ENCODE results near the gene DGCR6. TPM values are rescaled to one million over a fixed set of nuclear protein-coding genes. Genes with fewer than 3 reads are reported as not detected.
"Not testable (repeated sequence)": the region's sequence is repeated elsewhere in the genome, so short reads cannot be mapped to it uniquely, and the experiment has no call there.

The DGCR6 gene
- total and polyA plus RNA-seq, 2 donors, result 1.2 to 1.3 TPM

DNA sequence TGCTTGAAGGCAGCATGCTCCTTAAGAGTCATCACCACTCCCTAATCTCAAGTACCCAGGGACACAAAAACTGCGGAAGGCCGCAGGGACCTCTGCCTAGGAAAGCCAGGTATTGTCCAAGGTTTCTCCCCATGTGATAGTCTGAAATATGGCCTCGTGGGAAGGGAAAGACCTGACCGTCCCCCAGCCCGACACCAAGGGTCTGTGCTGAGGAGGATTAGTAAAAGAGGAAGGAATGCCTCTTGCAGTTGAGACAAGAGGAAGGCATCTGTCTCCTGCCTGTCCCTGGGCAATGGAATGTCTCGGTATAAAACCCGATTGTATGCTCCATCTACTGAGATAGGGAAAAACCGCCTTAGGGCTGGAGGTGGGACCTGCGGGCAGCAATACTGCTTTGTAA lies 41.0 kb downstream of the DGCR6 start:
- H3K4me3 ChIP-seq (ENCODE audit: low read length in 2 of 2); H3K36me3 ChIP-seq (ENCODE audit: control insufficient read depth in 2 of 2, insufficient read depth in 2 of 2, low read length in 1 of 2); DNase-seq (ENCODE audit: low read depth in 6 of 9, low spot score in 9 of 9); H3K9me3 ChIP-seq (ENCODE audit: control insufficient read depth in 2 of 2, insufficient read depth in 1 of 2, low read length in 1 of 2); H3K4me1 ChIP-seq (ENCODE audit: control insufficient read depth in 2 of 2, insufficient read depth in 2 of 2, low read length in 2 of 2); H3K27ac ChIP-seq (ENCODE audit: low read depth in 1 of 2, low read length in 1 of 2): not testable (repeated sequence)
- peaks cover 0 to 14% of the 10 kb centered on the region in 2 donors for H3K27me3 ChIP-seq (ENCODE audit: control insufficient read depth in 2 of 2, insufficient read depth in 1 of 2, low read length in 1 of 2)
- 48% methylated on average over 3 of the region's 9 CpGs for WGBS

DNA sequence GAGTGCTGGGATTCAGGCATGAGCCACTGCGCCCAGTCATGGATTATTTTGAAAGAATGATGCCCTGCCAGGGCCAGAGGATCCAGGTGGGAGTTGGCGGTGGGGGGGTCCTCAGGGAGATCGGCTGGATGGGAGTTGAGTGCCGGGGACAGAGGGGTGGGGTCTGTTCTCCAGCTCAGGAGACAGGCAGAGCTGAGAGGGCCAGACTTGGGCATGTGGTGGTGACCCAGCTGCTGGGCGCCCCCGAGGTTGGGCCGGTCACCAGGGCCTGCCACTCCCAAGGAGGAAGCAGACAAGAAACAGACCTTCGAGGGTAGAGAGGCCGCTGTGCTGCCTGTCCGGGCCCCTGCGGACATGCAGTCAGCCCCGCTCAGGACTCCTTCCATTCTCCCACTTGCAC lies 41.8 kb downstream of the DGCR6 start:
- Histone ChIP-seq H3K27ac (ENCODE audit: low read depth in 1 of 2, low read length in 1 of 2) (no peak overlapping the region), H3K4me3 (ENCODE audit: low read length in 2 of 2) (no peak overlapping the region), H3K27me3 (ENCODE audit: control insufficient read depth in 2 of 2, insufficient read depth in 1 of 2, low read length in 1 of 2) (peaks cover 0 to 14% of the 10 kb centered on the region in 2 donors), H3K9me3 (ENCODE audit: control insufficient read depth in 2 of 2, insufficient read depth in 1 of 2, low read length in 1 of 2) (no peaks in the 10 kb centered on the region), H3K4me1 (ENCODE audit: control insufficient read depth in 2 of 2, insufficient read depth in 2 of 2, low read length in 2 of 2) (no peaks in the 10 kb centered on the region), H3K36me3 (ENCODE audit: control insufficient read depth in 2 of 2, insufficient read depth in 2 of 2, low read length in 1 of 2) (no peaks in the 10 kb centered on the region)
- no peak for DNase-seq (ENCODE audit: low read depth in 6 of 9, low spot score in 9 of 9)
- 84% methylated on average over 12 of the region's 12 CpGs for WGBS

DNA sequence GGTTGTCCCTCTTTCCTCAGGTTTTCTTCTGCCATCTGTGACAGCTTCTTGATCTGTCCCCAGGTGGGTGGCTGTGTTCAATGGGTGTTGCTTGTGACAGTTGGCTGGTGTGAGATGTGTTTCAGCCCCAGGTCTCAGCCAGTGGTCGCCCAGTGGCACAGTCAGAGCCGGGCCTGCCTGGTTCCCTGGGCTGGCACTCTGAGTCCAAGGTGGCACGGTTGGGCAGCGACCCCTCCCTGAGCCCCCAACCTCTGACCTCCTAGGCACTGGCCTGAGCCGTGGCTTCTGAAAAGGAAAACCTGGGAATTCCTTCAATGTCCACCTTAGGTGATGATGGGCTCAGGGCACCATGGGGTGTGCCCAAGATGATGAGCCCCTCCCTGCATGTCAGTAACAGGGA lies 44.0 kb downstream of the DGCR6 start:
- WGBS, result 94% methylated on average over 5 of the region's 5 CpGs
- DNase-seq (ENCODE audit: low read depth in 6 of 9, low spot score in 9 of 9), result no peak
- no peaks in the 10 kb centered on the region for H3K4me1 ChIP-seq (ENCODE audit: control insufficient read depth in 2 of 2, insufficient read depth in 2 of 2, low read length in 2 of 2)
- peaks cover 0 to 14% of the 10 kb centered on the region in 2 donors for H3K27me3 ChIP-seq (ENCODE audit: control insufficient read depth in 2 of 2, insufficient read depth in 1 of 2, low read length in 1 of 2)
- H3K27ac ChIP-seq (ENCODE audit: low read depth in 1 of 2, low read length in 1 of 2), result no peak overlapping the region
- H3K4me3 ChIP-seq (ENCODE audit: low read length in 2 of 2), result no peak overlapping the region
- H3K9me3 ChIP-seq (ENCODE audit: control insufficient read depth in 2 of 2, insufficient read depth in 1 of 2, low read length in 1 of 2), result no peaks in the 10 kb centered on the region
- no peaks in the 10 kb centered on the region for H3K36me3 ChIP-seq (ENCODE audit: control insufficient read depth in 2 of 2, insufficient read depth in 2 of 2, low read length in 1 of 2)

DNA sequence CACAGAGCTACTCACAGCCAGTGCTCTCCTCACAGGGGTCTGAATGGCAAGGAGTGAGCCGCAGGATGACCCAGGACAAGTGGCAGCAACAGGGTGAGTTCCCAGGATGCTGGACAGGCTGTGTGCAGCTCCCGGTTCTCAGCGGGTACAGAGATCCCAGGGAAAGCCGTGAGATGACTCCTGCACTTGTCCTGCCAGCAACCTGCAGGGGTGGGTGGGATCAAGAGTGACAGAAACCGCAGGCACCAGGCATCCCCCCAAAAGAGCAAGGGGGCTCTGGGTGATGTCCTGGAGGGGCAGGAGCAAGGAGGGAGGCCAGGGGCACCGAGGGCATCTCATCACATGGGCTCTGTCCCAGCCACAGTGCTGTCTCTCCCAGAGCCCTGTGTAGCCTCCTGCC lies 45.9 kb downstream of the DGCR6 start:
- Histone ChIP-seq H3K27me3 (ENCODE audit: control insufficient read depth in 2 of 2, insufficient read depth in 1 of 2, low read length in 1 of 2) (peaks cover 0 to 14% of the 10 kb centered on the region in 2 donors), H3K4me3 (ENCODE audit: low read length in 2 of 2) (no peak overlapping the region), H3K36me3 (ENCODE audit: control insufficient read depth in 2 of 2, insufficient read depth in 2 of 2, low read length in 1 of 2) (no peaks in the 10 kb centered on the region), H3K27ac (ENCODE audit: low read depth in 1 of 2, low read length in 1 of 2) (no peak overlapping the region), H3K9me3 (ENCODE audit: control insufficient read depth in 2 of 2, insufficient read depth in 1 of 2, low read length in 1 of 2) (no peaks in the 10 kb centered on the region), H3K4me1 (ENCODE audit: control insufficient read depth in 2 of 2, insufficient read depth in 2 of 2, low read length in 2 of 2) (no peaks in the 10 kb centered on the region)
- 91% methylated on average over 6 of the region's 6 CpGs for WGBS
- DNase-seq (ENCODE audit: low read depth in 6 of 9, low spot score in 9 of 9), result no peak

DNA sequence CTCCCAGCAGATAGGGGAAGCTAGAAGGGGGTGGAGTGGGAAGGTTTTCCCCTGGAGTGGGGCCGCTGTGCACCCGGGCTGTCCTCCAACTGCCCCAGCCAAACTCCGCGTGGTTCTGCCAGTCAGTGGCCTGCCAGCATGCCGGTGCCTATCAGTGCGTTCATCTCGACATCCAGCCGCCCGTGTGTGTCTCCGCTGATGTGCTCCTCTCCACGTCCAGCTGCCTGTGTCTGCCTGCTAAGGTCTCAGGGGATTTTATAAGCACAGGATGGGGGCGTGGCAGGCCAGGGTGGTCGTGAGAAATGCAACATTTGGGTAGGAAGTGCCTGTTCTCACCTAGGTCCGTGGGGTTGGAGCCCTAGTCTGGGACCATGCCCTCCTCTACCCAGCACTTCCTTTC lies 47.0 kb downstream of the DGCR6 start:
- not testable (repeated sequence) for H3K36me3 ChIP-seq (ENCODE audit: control insufficient read depth in 2 of 2, insufficient read depth in 2 of 2, low read length in 1 of 2); H3K4me3 ChIP-seq (ENCODE audit: low read length in 2 of 2); H3K9me3 ChIP-seq (ENCODE audit: control insufficient read depth in 2 of 2, insufficient read depth in 1 of 2, low read length in 1 of 2); H3K4me1 ChIP-seq (ENCODE audit: control insufficient read depth in 2 of 2, insufficient read depth in 2 of 2, low read length in 2 of 2); H3K27ac ChIP-seq (ENCODE audit: low read depth in 1 of 2, low read length in 1 of 2); H3K27me3 ChIP-seq (ENCODE audit: control insufficient read depth in 2 of 2, insufficient read depth in 1 of 2, low read length in 1 of 2); DNase-seq (ENCODE audit: low read depth in 6 of 9, low spot score in 9 of 9)
- WGBS, result 69% methylated on average over 14 of the region's 14 CpGs

DNA sequence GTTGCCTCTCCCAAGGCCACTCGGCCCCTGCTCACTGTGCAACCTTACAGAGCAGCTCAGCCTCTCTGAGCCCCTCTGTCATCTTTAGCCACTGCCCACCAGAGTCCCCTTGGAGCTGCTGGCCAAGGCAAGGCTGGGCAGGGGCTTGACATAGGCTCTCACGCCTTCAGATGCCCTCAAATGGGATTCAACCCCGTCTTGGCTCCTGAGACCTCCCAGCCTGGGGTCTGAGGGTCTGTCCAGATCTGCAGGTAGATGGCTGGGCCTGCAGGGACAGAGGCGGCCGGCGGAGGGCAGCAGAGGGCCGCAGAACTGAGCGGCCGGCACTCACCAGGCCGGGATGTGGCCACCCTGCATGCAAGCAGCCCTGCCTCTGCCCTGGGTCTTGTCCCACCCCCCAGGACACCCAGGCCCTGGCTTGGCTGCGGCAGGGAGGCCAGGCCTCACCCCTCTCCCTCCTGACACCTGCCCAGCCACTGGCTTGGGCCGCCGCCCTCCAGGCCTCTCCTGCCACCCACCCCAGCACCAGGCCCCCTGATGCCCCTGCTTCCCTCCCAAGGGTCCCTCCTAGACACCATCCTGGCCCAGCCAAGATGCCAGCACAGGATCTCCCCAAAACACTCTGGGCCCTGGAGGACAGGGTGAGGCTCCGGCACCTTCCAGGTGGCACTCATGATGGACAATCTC lies 48.3 kb downstream of the DGCR6 start:
- H3K4me3 ChIP-seq (ENCODE audit: low read length in 2 of 2); H3K27me3 ChIP-seq (ENCODE audit: control insufficient read depth in 2 of 2, insufficient read depth in 1 of 2, low read length in 1 of 2); H3K9me3 ChIP-seq (ENCODE audit: control insufficient read depth in 2 of 2, insufficient read depth in 1 of 2, low read length in 1 of 2); H3K27ac ChIP-seq (ENCODE audit: low read depth in 1 of 2, low read length in 1 of 2); H3K36me3 ChIP-seq (ENCODE audit: control insufficient read depth in 2 of 2, insufficient read depth in 2 of 2, low read length in 1 of 2); H3K4me1 ChIP-seq (ENCODE audit: control insufficient read depth in 2 of 2, insufficient read depth in 2 of 2, low read length in 2 of 2): not testable (repeated sequence)
- DNase-seq (ENCODE audit: low read depth in 6 of 9, low spot score in 9 of 9), result peak in 5 of 9 donors; percentile 9 to 36 (median 22)
- WGBS, result 25% methylated on average over 14 of the region's 14 CpGs

DNA sequence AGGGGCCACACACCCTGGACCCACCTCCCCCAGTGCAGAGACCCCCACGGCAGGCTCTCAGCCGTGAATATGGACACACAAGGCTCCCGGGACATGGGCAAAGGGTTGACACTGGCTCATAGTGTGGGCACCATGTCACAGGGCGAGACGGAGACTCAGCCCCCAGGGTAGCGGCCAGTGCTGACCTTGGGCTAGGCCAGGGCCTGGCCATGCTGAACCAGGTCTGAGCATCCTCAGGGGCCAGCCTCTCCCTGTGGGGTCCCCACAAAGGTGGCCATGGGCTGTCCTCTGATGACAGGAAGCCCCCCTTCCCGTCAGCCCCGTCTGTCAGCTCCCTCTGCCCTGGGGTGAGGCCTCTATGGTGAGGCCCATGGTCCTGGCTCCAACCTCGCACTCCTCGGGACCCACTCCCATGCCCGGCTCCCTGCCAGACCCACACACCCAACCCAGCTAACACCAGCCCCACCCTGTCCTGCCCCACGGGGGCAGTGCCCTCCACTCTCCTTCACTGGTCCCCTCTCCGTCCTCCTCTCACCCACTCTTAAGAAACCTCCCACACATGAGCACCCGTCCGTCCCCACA lies 49.0 kb downstream of the DGCR6 start:
- Histone ChIP-seq H3K4me3 (ENCODE audit: low read length in 2 of 2) (no peak overlapping the region), H3K36me3 (ENCODE audit: control insufficient read depth in 2 of 2, insufficient read depth in 2 of 2, low read length in 1 of 2) (no peaks in the 10 kb centered on the region), H3K9me3 (ENCODE audit: control insufficient read depth in 2 of 2, insufficient read depth in 1 of 2, low read length in 1 of 2) (no peaks in the 10 kb centered on the region), H3K4me1 (ENCODE audit: control insufficient read depth in 2 of 2, insufficient read depth in 2 of 2, low read length in 2 of 2) (no peaks in the 10 kb centered on the region), H3K27ac (ENCODE audit: low read depth in 1 of 2, low read length in 1 of 2) (no peak overlapping the region), H3K27me3 (ENCODE audit: control insufficient read depth in 2 of 2, insufficient read depth in 1 of 2, low read length in 1 of 2) (peaks cover 0 to 3% of the 10 kb centered on the region in 2 donors)
- WGBS, result 91% methylated on average over 15 of the region's 15 CpGs
- no peak for DNase-seq (ENCODE audit: low read depth in 6 of 9, low spot score in 9 of 9)

DNA sequence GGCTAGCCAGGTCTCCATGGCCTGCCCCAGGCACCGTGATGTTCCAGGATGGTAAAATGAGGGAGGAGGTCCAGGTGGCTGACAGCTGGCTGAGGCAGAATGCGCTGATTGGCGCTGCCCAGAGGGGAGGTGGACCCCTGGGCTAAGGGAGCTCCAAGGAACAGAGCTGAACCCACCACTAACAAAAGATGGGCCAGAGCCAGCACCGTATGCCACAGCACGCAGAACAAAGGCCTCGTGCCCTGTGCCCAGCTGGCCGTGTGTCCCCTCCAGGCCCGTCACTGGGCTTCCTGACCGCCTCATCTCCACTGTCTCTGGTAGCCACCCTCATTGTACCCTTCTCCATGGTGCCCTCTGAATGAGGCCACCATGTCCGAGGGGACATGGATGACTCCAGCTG lies 49.6 kb downstream of the DGCR6 start:
- H3K36me3 ChIP-seq (ENCODE audit: control insufficient read depth in 2 of 2, insufficient read depth in 2 of 2, low read length in 1 of 2), result no peaks in the 10 kb centered on the region
- no peak overlapping the region for H3K4me3 ChIP-seq (ENCODE audit: low read length in 2 of 2)
- H3K4me1 ChIP-seq (ENCODE audit: control insufficient read depth in 2 of 2, insufficient read depth in 2 of 2, low read length in 2 of 2), result no peaks in the 10 kb centered on the region
- no peaks in the 10 kb centered on the region for H3K27me3 ChIP-seq (ENCODE audit: control insufficient read depth in 2 of 2, insufficient read depth in 1 of 2, low read length in 1 of 2)
- H3K9me3 ChIP-seq (ENCODE audit: control insufficient read depth in 2 of 2, insufficient read depth in 1 of 2, low read length in 1 of 2), result no peaks in the 10 kb centered on the region
- no peak for DNase-seq (ENCODE audit: low read depth in 6 of 9, low spot score in 9 of 9)
- H3K27ac ChIP-seq (ENCODE audit: low read depth in 1 of 2, low read length in 1 of 2), result no peak overlapping the region
- 96% methylated on average over 10 of the region's 10 CpGs for WGBS

DNA sequence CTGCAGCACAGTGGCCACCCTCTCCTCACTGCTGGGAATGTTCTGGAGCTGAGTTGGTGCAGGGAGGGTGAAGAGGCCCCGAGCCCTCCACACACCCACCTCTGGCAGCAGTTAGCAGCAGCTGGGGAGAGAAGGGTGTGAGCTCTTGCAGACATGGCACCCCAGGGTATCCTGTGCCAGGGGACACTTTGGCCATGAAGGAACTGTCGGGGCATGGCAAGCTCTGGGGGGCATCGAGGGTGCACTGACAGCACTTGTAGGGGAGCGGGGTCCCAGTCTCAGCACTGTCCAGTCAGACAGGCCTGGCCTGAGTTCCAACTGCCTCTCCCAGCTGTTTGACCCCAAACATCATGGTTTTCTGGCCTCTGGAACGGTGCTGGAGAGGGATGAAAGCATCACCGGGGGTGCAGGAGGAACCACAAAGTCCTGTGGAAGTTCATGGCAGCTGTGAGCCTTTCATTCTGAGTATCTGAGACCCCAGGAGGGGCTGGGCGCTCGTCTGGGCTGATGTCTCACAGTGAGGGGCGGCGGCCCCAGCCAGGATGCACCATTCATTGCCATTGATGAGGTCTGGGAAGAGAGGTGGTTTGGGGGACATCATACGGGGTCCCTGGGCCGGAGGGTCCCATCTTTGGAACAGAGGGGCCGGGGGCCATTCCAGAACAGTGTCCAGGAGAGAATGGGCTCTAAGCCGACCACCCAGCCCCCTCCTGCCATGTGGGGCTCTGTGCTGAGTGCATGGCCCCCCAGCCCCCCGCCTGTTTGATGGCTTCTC lies 50.2 kb downstream of the DGCR6 start:
- H3K4me3 ChIP-seq (ENCODE audit: low read length in 2 of 2); H3K36me3 ChIP-seq (ENCODE audit: control insufficient read depth in 2 of 2, insufficient read depth in 2 of 2, low read length in 1 of 2); H3K4me1 ChIP-seq (ENCODE audit: control insufficient read depth in 2 of 2, insufficient read depth in 2 of 2, low read length in 2 of 2); H3K27me3 ChIP-seq (ENCODE audit: control insufficient read depth in 2 of 2, insufficient read depth in 1 of 2, low read length in 1 of 2); DNase-seq (ENCODE audit: low read depth in 6 of 9, low spot score in 9 of 9); H3K27ac ChIP-seq (ENCODE audit: low read depth in 1 of 2, low read length in 1 of 2); H3K9me3 ChIP-seq (ENCODE audit: control insufficient read depth in 2 of 2, insufficient read depth in 1 of 2, low read length in 1 of 2): not testable (repeated sequence)
- 86% methylated on average over 15 of the region's 15 CpGs for WGBS
